Astrocyte of the spinal cord (primary cell): ENCODE measurements around the gene MAPRE2.

Experiments
- DNase-seq: peaks from one replicate; pipeline ENCODE4 v3.0.0; 2011; ENCODE audit warnings: low read depth, low spot score
- H3K4me3 ChIP-seq: 2 replicates; pipeline ENCODE4 v1.5.1; 2011; ENCODE audit warnings: low read depth, mild to moderate bottlenecking, low read length, moderate library complexity
- in situ Hi-C: cut with HindIII; loops from 2 replicates; pipeline ENCODE4 v1.10.0; 2017; ENCODE audit warnings: low sequenced_read_pairs
- TF ChIP-seq, protein P1 (sequence below): IDR thresholded peaks from 2 replicates; pipeline ENCODE4 v1.5.1; 2012; ENCODE audit warnings: low read depth, mild to moderate bottlenecking, low read length, inconsistent platforms

MAPRE2 gene

DNA sequence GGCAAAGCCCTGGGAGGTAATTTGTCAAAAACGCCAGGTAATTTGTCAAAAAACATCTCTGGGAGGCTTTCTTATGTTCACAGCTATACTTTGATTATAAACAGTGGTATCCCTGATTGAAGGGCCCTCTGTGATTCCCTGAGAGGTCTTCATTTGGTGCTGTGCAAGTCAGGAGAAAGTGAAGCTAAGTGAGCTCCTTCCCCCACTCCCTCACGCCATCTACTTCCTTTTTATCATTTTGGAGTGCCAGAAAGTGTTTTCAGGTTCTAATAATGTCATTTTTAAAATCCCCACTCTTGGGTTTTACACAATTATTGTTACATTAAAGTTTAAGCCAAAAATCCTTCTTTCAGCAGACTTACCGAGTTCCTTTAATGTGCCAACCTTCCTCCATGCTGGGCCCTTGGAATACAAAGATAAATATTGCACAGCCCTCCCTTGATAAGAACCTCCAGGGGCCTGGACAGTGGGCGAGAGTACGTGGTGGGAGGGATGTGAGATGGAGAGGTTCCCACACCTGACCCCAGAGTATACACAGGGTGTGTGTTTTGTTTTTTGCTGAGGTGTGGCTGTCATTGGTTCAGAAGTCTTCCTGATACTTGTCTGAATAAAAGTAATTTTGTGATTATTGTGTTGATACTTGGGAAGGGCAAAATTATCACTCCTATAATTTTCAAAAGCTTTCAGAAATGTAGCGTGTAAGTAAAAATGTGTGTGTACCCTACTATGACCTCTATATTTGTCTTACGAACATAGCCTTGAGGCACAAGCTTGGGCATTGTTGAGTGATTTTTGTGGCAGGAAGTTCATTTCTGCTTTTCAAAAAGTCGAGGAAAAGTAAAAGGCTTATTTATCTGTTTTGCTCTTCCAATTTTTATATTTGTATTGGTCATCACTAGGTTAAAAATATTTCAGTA is 8.2 kb downstream of the MAPRE2 start:
- no peak overlapping the region for H3K4me3 ChIP-seq
- in situ Hi-C loops: no loop called here
- TF ChIP-seq, protein P1, sequence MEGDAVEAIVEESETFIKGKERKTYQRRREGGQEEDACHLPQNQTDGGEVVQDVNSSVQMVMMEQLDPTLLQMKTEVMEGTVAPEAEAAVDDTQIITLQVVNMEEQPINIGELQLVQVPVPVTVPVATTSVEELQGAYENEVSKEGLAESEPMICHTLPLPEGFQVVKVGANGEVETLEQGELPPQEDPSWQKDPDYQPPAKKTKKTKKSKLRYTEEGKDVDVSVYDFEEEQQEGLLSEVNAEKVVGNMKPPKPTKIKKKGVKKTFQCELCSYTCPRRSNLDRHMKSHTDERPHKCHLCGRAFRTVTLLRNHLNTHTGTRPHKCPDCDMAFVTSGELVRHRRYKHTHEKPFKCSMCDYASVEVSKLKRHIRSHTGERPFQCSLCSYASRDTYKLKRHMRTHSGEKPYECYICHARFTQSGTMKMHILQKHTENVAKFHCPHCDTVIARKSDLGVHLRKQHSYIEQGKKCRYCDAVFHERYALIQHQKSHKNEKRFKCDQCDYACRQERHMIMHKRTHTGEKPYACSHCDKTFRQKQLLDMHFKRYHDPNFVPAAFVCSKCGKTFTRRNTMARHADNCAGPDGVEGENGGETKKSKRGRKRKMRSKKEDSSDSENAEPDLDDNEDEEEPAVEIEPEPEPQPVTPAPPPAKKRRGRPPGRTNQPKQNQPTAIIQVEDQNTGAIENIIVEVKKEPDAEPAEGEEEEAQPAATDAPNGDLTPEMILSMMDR: no peak
- DNase-seq: no peak

DNA sequence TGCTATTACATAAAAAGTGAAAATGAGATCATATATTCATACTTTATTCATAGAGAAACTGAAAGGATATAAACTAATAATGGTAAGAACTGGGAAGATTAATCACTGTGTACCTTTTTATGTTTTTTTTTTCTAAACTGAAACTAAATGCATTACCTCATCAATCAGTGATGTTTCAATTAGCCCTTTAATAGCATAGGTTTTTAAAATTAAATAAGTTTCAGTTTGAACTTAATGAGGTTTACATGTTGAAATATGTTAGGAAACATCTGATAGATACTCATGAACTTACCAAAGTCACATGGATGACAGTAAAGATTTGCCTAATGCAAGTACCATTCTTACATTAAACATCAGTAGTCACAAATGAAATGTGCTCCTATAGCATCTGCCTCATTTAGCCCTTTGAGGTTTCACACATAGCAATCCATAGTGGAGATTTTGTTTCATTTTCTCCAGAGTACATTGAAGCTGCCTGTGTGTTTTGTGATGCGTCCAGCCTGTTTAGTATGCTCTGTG is 8.9 kb downstream of the MAPRE2 start:
- no peak overlapping the region for H3K4me3 ChIP-seq
- TF ChIP-seq, protein P1: no peak
- in situ Hi-C loops: no loop called here
- peak; percentile 30 for DNase-seq

DNA sequence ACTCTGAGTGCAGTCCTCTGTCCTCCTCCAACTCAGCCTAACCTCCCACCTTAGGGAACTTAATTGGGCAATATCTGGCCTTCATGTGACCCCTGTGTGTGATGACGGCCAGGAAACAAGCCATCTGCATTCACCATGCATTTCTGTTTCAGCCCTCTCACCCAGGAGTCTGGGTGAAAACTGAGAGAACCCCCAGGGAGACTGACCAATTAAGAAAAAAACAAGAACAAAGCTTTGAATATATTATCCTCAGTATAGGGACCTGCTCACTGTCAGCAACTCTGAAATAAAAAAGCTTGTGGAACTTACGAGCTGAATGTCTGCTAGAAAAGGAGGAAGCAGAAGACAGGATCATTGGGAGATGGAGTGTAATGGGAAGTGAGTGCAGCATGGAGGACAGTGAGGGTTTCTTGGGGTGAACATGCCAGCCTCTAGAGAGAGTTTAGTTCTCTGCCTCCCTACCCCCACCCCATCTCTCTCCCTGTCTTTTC is 9.5 kb downstream of the MAPRE2 start:
- no peak for DNase-seq
- TF ChIP-seq, protein P1: no peak
- in situ Hi-C loops: no loop called here
- H3K4me3 ChIP-seq: no peak overlapping the region

DNA sequence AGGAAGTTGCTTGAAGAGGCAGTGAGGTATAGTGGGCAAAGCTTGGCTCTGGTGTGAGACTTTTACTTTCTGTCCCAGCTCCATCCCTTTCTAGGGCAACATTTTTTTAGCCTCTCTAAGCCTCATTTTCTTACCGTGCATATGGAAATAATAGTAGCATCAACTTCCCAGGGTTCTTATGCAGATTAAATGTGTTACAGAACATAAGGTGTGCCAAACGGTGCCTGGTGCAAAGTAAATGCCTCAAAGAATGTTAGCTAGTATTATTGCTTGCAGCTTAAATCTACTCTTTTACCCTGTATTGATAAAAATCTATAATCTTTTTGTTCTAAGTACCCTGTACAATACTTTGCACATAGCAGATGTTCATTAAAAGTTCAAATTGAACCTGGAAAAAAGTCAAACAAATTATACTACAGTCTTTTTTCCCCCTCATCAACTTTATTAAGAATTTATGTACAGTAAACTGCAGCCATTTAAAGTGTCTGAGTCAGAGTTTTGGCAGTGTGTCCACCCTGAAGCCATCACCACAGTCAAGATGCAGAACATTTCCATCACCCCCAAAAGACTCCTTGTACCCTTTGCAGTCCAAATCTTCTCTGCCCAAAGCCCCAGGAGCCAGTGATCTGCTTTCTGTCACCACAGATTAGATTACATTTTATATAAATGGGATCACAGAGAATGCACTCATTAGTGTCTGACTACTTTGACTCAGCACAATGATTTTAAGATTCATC is 10.6 kb downstream of the MAPRE2 start:
- TF ChIP-seq, protein P1: no peak
- H3K4me3 ChIP-seq: no peak overlapping the region
- DNase-seq: peak; percentile 32
- in situ Hi-C loops: no loop called here

DNA sequence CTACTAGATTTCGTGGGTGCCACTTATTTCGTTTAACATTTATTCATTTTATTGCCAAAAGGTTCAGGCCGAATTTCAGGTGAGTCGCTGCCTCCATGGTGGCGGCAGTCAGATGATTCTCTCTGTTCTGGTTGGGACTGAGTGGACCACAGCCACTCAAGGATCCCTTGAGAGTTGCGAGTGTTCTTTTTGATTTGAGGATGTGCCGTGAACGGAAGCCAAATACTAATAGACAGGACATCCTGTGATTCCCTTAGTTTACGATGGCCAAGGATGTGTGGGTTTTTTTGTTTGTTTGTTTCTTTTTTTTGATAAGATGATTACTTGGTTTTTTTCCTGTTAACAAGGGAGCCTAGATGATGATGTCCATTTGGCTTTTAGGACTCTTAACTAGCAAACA is 13.2 kb downstream of the MAPRE2 start:
- in situ Hi-C loops: no loop called here
- no peak overlapping the region for H3K4me3 ChIP-seq
- no peak for DNase-seq
- TF ChIP-seq, protein P1: no peak

DNA sequence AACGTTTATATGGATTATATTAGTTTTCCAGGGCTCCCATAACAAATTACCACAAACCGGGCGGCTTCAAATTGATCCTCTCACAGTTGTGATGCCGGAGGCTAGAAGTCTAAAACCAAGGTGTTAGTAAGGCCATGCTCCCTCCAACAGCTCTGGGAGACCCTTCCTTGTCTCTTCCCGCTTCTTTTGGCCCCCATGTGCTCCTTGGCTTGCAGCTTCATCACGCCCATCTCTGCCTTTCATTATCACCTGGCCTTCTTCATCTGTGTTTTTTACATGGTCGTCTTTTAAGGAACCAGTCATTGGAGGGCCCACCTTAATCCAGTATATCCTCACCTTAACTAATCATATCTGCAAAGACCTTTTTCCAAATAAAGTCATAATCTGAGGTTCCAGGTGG is 13.9 kb downstream of the MAPRE2 start:
- TF ChIP-seq, protein P1: no peak
- H3K4me3 ChIP-seq: no peak overlapping the region
- DNase-seq: no peak
- in situ Hi-C loops: no loop called here
